ENCODE data around the gene LSAMP. TPM values are rescaled to one million over a fixed set of nuclear protein-coding genes. Genes with fewer than 3 reads are reported as not detected.

Gene LSAMP
- total RNA-seq, 2 donors from 2014 or later = 1.9 to 5.4 TPM

DNA sequence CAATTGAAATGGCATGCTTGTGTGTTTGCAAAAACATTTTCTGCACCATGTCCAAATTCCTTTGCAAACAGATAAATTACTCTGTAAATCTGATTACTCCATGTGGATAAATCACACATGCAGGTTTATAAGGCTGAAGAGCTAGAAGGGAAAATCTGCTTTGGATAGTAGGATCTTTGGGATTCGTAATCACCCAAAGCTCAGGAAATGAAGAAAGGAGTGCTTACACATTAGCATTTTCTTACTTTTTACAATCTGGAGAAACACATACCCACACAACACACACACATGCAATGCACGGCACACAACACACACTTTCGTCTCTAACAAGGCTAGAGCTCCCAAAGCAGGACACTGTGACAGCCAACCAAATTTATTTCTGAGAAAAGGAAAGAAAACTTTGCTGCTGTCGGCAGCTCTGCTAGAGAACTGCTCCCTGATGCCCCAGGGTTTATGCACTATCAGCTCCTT, 2.1 kb downstream of the LSAMP start:
- H3K27ac ChIP-seq = no peak overlapping the region
- H3K36me3 ChIP-seq = no peaks in the 10 kb centered on the region
- H3K27me3 ChIP-seq (replicated peaks; ENCODE audit: insufficient read depth) = no peaks in the 10 kb centered on the region
- no peaks in the 10 kb centered on the region for H3K4me1 ChIP-seq (ENCODE audit: control insufficient read depth in 1 of 2, low read depth in 2 of 2)
- no peaks in the 10 kb centered on the region for H3K9me3 ChIP-seq
- DNase-seq (ENCODE audit: low spot score) (no peak), ATAC-seq (ENCODE audit: insufficient number of reproducible peaks, low FRiP score, low read depth) (no peak)
- no peak overlapping the region for H3K4me3 ChIP-seq
- TF ChIP-seq, protein P1, sequence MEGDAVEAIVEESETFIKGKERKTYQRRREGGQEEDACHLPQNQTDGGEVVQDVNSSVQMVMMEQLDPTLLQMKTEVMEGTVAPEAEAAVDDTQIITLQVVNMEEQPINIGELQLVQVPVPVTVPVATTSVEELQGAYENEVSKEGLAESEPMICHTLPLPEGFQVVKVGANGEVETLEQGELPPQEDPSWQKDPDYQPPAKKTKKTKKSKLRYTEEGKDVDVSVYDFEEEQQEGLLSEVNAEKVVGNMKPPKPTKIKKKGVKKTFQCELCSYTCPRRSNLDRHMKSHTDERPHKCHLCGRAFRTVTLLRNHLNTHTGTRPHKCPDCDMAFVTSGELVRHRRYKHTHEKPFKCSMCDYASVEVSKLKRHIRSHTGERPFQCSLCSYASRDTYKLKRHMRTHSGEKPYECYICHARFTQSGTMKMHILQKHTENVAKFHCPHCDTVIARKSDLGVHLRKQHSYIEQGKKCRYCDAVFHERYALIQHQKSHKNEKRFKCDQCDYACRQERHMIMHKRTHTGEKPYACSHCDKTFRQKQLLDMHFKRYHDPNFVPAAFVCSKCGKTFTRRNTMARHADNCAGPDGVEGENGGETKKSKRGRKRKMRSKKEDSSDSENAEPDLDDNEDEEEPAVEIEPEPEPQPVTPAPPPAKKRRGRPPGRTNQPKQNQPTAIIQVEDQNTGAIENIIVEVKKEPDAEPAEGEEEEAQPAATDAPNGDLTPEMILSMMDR (IDR thresholded peaks at IDR 0.05) = no peak

DNA sequence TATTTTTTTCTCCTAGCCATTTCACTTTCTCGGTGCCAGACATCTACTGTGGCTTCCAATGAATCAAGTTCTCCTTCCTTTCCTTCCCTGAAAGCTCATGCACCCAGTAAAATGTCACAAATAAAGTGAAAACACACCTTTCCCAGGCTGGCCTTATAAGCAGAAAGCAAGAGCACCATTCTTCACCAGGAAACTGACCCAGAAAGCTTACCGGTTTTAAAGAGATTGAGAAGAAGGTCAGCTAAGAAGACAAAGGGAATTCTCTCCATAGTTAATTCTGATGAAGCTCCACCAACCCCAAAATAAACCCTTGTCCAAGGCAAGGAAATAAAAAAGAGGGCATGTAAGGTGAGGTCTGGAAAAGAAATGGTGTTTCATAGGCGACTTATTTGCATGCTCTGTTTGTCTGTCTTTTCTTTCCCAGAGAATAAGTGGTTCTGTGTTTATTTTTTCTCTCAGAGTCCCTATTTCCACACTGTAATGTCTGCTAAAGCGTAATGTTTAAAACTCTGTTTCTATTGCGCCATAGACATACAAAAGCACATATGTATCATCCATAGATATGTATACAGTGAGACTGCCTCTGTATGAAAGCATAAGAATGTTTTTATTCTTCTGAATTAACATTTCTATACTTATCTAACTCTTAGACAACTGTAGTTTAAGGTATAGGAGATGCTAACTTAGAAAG, 2.8 kb downstream of the LSAMP start:
- H3K27me3 ChIP-seq (replicated peaks; ENCODE audit: insufficient read depth) = no peaks in the 10 kb centered on the region
- ATAC-seq (ENCODE audit: insufficient number of reproducible peaks, low FRiP score, low read depth) = no peak
- no peaks in the 10 kb centered on the region for H3K4me1 ChIP-seq (ENCODE audit: control insufficient read depth in 1 of 2, low read depth in 2 of 2)
- H3K9me3 ChIP-seq = no peaks in the 10 kb centered on the region
- no peak overlapping the region for H3K27ac ChIP-seq
- TF ChIP-seq, protein P1 (IDR thresholded peaks at IDR 0.05) = no peak
- no peaks in the 10 kb centered on the region for H3K36me3 ChIP-seq
- DNase-seq (ENCODE audit: low spot score) = no peak
- H3K4me3 ChIP-seq = no peak overlapping the region

DNA sequence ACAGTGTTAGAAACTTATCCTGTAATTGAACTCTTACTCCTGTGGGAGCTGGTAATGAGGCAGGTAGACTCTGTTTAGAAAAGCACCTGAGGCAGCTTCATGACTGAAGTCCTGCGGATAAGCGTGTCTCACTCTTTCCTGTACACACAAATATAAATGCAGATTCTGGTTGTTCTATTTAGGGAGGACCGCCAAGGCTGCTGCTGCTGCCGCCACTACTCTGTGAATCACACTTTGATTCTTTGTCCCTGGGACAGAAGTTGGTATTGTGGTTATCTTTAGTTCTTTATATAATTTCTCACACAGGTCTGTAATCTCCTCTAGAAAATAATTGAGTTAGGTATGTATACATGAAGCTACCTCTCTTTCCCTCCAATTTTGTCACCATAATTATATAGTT, 3.6 kb downstream of the LSAMP start:
- no peaks in the 10 kb centered on the region for H3K4me1 ChIP-seq (ENCODE audit: control insufficient read depth in 1 of 2, low read depth in 2 of 2)
- no peaks in the 10 kb centered on the region for H3K9me3 ChIP-seq
- H3K27me3 ChIP-seq (replicated peaks; ENCODE audit: insufficient read depth) = no peaks in the 10 kb centered on the region
- no peaks in the 10 kb centered on the region for H3K36me3 ChIP-seq
- DNase-seq (ENCODE audit: low spot score) (no peak), ATAC-seq (ENCODE audit: insufficient number of reproducible peaks, low FRiP score, low read depth) (no peak)
- H3K4me3 ChIP-seq = no peak overlapping the region
- TF ChIP-seq, protein P1 (IDR thresholded peaks at IDR 0.05) = no peak
- no peak overlapping the region for H3K27ac ChIP-seq

DNA sequence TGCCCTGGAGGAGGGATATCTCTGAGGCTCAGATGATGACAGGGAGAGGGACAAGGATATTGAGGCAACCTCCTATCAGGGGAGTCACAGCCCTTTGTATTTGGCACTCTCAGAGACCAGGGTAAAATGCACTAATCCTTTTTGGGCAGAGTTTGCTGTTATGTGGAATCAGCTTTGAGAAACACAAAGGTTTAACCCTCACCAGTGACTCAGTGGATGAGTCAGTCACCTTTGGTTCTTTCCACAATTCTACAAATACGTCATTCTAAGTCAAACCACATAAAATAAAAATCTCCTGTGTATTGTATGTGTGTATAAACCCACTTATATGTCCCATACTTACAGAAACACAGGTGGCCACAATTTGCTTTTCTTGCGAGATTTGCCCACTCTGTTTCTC, 5.1 kb downstream of the LSAMP start:
- Histone ChIP-seq H3K27ac (no peak overlapping the region), H3K27me3 (replicated peaks; ENCODE audit: insufficient read depth) (no peaks in the 10 kb centered on the region), H3K4me3 (no peak overlapping the region), H3K36me3 (no peaks in the 10 kb centered on the region), H3K4me1 (ENCODE audit: control insufficient read depth in 1 of 2, low read depth in 2 of 2) (no peaks in the 10 kb centered on the region), H3K9me3 (no peaks in the 10 kb centered on the region)
- DNase-seq (ENCODE audit: low spot score) (no peak), ATAC-seq (ENCODE audit: insufficient number of reproducible peaks, low FRiP score, low read depth) (no peak)
- TF ChIP-seq, protein P1 (IDR thresholded peaks at IDR 0.05) = no peak

DNA sequence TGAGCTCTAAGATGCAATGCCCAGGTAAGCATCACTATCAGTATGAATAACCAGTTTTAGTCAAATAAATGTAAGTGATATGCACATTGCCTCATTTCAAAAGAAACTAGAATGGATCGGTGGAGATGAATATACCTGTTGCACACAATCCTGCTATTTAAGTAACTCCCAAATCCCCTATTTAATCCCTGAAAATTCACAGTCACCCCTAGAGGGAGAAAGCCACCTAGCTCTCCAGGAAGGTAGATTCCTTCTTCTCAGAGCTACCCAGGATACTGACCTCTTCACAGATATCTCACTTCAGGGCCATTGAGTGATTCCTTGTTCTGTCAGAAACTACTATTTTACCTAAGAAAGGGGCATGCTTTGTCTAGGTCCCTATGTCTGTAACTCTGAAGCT, 11.7 kb downstream of the LSAMP start:
- no peak overlapping the region for H3K27ac ChIP-seq
- TF ChIP-seq, protein P1 (IDR thresholded peaks at IDR 0.05) = no peak
- no peaks in the 10 kb centered on the region for H3K36me3 ChIP-seq
- ATAC-seq (ENCODE audit: insufficient number of reproducible peaks, low FRiP score, low read depth) (no peak), DNase-seq (ENCODE audit: low spot score) (no peak)
- no peak overlapping the region for H3K4me3 ChIP-seq
- H3K4me1 ChIP-seq (ENCODE audit: control insufficient read depth in 1 of 2, low read depth in 2 of 2) = no peaks in the 10 kb centered on the region
- H3K9me3 ChIP-seq = no peaks in the 10 kb centered on the region
- H3K27me3 ChIP-seq (replicated peaks; ENCODE audit: insufficient read depth) = no peaks in the 10 kb centered on the region
